ENCODE results near the gene SNX22. TPM values are rescaled to one million over a fixed set of nuclear protein-coding genes. Genes with fewer than 3 reads are reported as not detected.

The SNX22 gene
- total and polyA plus RNA-seq, 2 experiments from 2014 or later, result 2.0 to 2.1 TPM

DNA sequence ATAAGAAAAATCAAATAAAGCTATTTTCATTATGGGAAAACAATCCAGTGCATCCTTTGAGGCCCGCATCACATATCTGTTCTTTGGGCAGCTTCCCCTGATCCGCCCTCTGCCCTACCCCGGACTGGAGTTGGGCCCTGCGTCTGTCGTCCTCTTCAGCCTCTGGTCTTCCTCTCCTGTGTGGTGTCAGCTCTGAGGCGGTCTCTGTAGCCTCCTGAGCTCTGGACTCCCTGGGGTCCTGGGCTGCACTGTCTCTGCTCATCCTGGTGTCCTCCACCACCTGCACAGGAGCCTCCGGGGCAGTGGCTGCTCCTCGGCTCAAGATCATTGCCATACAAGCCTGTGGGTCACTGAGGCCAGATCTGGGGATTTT is 7.4 kb upstream of the SNX22 start:
- Histone ChIP-seq H3K27me3 (no peaks in the 10 kb centered on the region), H3K36me3 (peaks cover 8% of the 10 kb centered on the region), H3K9me3 (ENCODE audit: low read depth) (no peaks in the 10 kb centered on the region), H3K27ac (no peak overlapping the region), H3K4me3 (no peak overlapping the region), H3K4me1 (ENCODE audit: low read depth) (peaks cover 14% of the 10 kb centered on the region)
- DNase-seq (ENCODE audit: low read depth in 1 of 2, low spot score in 1 of 2), result no peak
- TF ChIP-seq, protein P1, sequence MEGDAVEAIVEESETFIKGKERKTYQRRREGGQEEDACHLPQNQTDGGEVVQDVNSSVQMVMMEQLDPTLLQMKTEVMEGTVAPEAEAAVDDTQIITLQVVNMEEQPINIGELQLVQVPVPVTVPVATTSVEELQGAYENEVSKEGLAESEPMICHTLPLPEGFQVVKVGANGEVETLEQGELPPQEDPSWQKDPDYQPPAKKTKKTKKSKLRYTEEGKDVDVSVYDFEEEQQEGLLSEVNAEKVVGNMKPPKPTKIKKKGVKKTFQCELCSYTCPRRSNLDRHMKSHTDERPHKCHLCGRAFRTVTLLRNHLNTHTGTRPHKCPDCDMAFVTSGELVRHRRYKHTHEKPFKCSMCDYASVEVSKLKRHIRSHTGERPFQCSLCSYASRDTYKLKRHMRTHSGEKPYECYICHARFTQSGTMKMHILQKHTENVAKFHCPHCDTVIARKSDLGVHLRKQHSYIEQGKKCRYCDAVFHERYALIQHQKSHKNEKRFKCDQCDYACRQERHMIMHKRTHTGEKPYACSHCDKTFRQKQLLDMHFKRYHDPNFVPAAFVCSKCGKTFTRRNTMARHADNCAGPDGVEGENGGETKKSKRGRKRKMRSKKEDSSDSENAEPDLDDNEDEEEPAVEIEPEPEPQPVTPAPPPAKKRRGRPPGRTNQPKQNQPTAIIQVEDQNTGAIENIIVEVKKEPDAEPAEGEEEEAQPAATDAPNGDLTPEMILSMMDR (IDR thresholded peaks at IDR 0.05; ENCODE audit: low read depth, low read length), result no peak

DNA sequence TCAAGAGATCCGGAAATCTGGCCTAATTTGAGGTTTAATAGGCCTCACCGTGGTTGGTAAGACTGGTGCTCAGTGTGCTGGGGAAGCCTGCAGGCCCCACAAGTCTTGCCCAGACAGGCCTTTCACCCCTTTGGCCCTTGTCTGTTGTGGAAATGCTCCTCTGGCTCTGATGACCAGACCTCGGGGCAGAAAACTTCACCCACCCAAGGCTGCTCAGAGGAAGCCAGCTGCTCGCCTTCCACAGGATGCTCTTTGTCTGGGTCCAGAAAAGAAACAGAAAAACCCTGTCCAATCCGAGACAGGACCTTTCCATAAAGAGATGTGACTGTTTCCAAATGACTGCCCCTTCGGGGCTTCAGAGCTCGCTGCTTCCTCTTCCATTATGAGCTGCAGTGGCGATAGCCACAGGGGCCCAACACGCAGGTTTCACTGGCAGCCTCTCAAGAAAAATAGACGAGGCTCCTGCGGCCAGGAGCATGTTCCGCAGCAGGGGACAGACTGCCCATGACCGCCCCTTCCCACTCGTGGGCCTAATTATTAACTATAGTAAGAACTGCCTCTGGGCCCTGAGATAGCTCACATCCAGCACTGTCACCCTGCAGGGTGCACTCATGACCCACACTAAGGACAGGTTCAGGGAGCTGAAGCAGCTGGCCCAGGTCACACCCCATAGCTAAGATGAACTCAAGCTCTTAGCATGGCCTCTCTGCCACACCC is 6.8 kb upstream of the SNX22 start:
- TF ChIP-seq, protein P1 (IDR thresholded peaks at IDR 0.05; ENCODE audit: low read depth, low read length), result no peak
- Histone ChIP-seq H3K27ac (no peak overlapping the region), H3K36me3 (peaks cover 8% of the 10 kb centered on the region)

DNA sequence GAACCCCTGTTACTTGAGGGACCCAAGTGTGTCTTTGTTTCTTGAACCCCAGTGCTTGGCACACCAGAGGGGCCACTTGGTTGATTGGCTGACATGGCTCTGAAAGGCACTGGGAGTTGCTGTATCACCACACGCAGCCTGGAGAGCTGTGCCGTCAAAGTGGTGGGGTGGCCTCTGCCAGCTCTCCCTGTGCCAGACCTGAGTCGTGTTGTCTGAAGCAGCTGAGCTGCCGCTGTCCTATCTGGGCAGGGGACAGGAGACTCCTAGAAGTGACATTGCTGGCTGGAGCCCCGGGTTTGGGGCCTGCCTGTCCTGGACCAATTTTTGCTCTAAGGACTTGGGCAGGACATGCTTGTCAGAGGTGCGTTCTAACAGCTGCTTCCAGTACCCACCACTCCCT is 5.5 kb upstream of the SNX22 start:
- Histone ChIP-seq H3K27ac (peak overlapping the region; percentile 55), H3K9me3 (ENCODE audit: low read depth) (no peaks in the 10 kb centered on the region), H3K27me3 (no peaks in the 10 kb centered on the region), H3K4me3 (no peak overlapping the region), H3K36me3 (peaks cover 8% of the 10 kb centered on the region), H3K4me1 (ENCODE audit: low read depth) (peaks cover 17% of the 10 kb centered on the region)
- DNase-seq (ENCODE audit: low read depth in 1 of 2, low spot score in 1 of 2), result no peak
- TF ChIP-seq, protein P1 (IDR thresholded peaks at IDR 0.05; ENCODE audit: low read depth, low read length), result no peak

More for the DNA sequence above, 6.8 kb upstream of the SNX22 start:
- DNase-seq (ENCODE audit: low read depth in 1 of 2, low spot score in 1 of 2), result no peak
- H3K4me3 ChIP-seq, result no peak overlapping the region
- H3K27me3 ChIP-seq, result no peaks in the 10 kb centered on the region
- no peaks in the 10 kb centered on the region for H3K9me3 ChIP-seq (ENCODE audit: low read depth)
- H3K4me1 ChIP-seq (ENCODE audit: low read depth), result peaks cover 14% of the 10 kb centered on the region

- TF ChIP-seq, protein P1 (IDR thresholded peaks at IDR 0.05; ENCODE audit: low read depth, low read length), result no peak
- H3K36me3 ChIP-seq, result peaks cover 8% of the 10 kb centered on the region
- peaks cover 17% of the 10 kb centered on the region for H3K4me1 ChIP-seq (ENCODE audit: low read depth)
- H3K27ac ChIP-seq, result peak overlapping the region; percentile 55
- H3K4me3 ChIP-seq, result no peak overlapping the region
- no peaks in the 10 kb centered on the region for H3K27me3 ChIP-seq
- no peak for DNase-seq (ENCODE audit: low read depth in 1 of 2, low spot score in 1 of 2)
- H3K9me3 ChIP-seq (ENCODE audit: low read depth), result no peaks in the 10 kb centered on the region
These were observed 5.0 kb upstream of the SNX22 start for GRCh38 chr15:64146520-64146884.

DNA sequence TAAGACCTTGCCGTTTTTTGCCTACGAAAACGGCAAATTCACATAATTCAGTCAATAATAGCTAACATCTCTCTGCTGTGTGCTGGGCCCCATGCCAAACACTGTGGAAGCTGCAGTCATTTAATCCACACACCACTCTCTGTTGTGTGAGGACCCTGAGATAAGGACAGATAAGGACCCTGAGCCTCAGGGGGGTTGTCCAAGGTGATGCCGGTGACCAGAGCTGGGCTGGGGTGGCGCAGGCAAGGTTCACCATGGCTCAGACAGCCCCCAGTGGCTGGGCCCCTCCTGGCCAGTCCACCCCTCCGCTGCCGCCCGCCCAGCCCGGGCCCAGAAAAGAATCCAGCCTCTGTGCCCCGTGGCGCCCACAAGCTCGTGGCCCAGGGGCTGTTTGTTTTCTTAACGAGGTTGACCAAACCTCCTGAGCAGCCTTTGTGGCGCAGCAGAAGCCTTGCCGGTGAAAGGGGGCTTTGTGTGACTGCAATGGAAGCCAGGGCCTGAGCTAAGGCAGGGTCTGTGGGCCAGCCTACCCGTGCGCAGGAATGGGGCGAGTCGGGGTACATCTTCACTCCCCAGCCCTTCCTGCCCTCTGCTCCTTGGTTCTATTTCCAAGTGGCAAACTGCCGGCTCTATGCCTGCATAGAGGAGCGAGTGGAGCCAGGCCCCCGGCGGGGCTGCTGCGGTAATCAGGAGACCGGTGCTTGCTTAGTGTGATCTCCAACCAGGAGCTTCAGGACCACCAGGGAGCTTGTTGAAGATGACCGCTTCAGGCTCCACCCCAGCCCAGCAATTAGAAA is 4.4 kb upstream of the SNX22 start:
- H3K4me1 ChIP-seq (ENCODE audit: low read depth), result peaks cover 17% of the 10 kb centered on the region
- TF ChIP-seq, protein P1 (IDR thresholded peaks at IDR 0.05; ENCODE audit: low read depth, low read length), result no peak
- no peak overlapping the region for H3K4me3 ChIP-seq
- peaks cover 8% of the 10 kb centered on the region for H3K36me3 ChIP-seq
- H3K27ac ChIP-seq, result peak overlapping the region; percentile 44
- no peaks in the 10 kb centered on the region for H3K9me3 ChIP-seq (ENCODE audit: low read depth)
- peak; percentile 39 to 58 for DNase-seq (ENCODE audit: low read depth in 1 of 2, low spot score in 1 of 2)
- H3K27me3 ChIP-seq, result peaks cover 6% of the 10 kb centered on the region
